ENCODE measurements around the gene RNF217. TPM values are rescaled to one million over a fixed set of nuclear protein-coding genes. Genes with fewer than 3 reads are reported as not detected.
A peak's percentile ranks its signal among the peaks of the same experiment; 100 is the strongest.

Gene RNF217
- total RNA-seq, 1 experiment from 2014 or later: 42.3 TPM

- H3K27me3 ChIP-seq (ENCODE audit: insufficient read depth, low read depth): no peaks in the 10 kb centered on the region
- POLR2A ChIA-PET (ENCODE audit: unreplicated experiment): no interaction called here
- H3K4me2 ChIP-seq: no peak overlapping the region
- TF ChIP-seq EZH2 (IDR thresholded peaks at IDR 0.05; ENCODE audit: low read depth): no peak
- no peak for TF ChIP-seq CTCF (conservative IDR thresholded peaks at IDR 0.05)
- no TSS peak for BruUV-seq (replicated peaks)
- peak in 1 of 2 experiments; percentile 12 for DNase-seq
- H3K79me2 ChIP-seq (ENCODE audit: low read depth): peaks cover 20% of the 10 kb centered on the region; the same call in 1 of the 2 replicates
- H3K4me1 ChIP-seq (replicated peaks; ENCODE audit: insufficient read depth): no peaks in the 10 kb centered on the region
- intact Hi-C loops (cut with micrococcal nuclease; ENCODE audit: unreplicated experiment): no loop called here
- H3K9me2 ChIP-seq (ENCODE audit: insufficient read depth): no peaks in the 10 kb centered on the region
- no peak overlapping the region for H3K4me3 ChIP-seq
- H2AFZ ChIP-seq: no peak overlapping the region
- no peak overlapping the region for H3K27ac ChIP-seq
- no peaks in the 10 kb centered on the region for H4K20me1 ChIP-seq (ENCODE audit: insufficient read depth)
- no peaks in the 10 kb centered on the region for H3K9me3 ChIP-seq (ENCODE audit: insufficient read depth, low read depth)
- no peaks in the 10 kb centered on the region for H3F3A ChIP-seq (ENCODE audit: insufficient read depth, low read depth)
- CTCF ChIA-PET: no interaction called here
- no peaks in the 10 kb centered on the region for H3K36me3 ChIP-seq (ENCODE audit: low read depth)
Observed at GRCh38 chr6:125020385-125020784, 58.1 kb downstream of the RNF217 start.

- ChIA-PET CTCF (no interaction called here), POLR2A (ENCODE audit: unreplicated experiment) (no interaction called here)
- no peaks in the 10 kb centered on the region for H3K9me2 ChIP-seq (ENCODE audit: insufficient read depth)
- peaks cover 24% of the 10 kb centered on the region; the same call in 1 of the 2 replicates for H3K79me2 ChIP-seq (ENCODE audit: low read depth)
- H3K36me3 ChIP-seq (ENCODE audit: low read depth): no peaks in the 10 kb centered on the region
- H4K20me1 ChIP-seq (ENCODE audit: insufficient read depth): no peaks in the 10 kb centered on the region; the same call in 1 of the 2 replicates
- no peak overlapping the region for H3K4me3 ChIP-seq
- no peaks in the 10 kb centered on the region for H3K27me3 ChIP-seq (ENCODE audit: insufficient read depth, low read depth)
- intact Hi-C loops (cut with micrococcal nuclease; ENCODE audit: unreplicated experiment): no loop called here
- no peak overlapping the region for H3K4me2 ChIP-seq
- H3F3A ChIP-seq (ENCODE audit: insufficient read depth, low read depth): no peaks in the 10 kb centered on the region
- no TSS peak for BruUV-seq (replicated peaks)
- H3K27ac ChIP-seq: no peak overlapping the region
- no peaks in the 10 kb centered on the region for H3K9me3 ChIP-seq (ENCODE audit: insufficient read depth, low read depth)
- TF ChIP-seq EZH2 (IDR thresholded peaks at IDR 0.05; ENCODE audit: low read depth): no peak
- TF ChIP-seq CTCF (conservative IDR thresholded peaks at IDR 0.05): no peak
- H2AFZ ChIP-seq: no peak overlapping the region
- no peaks in the 10 kb centered on the region for H3K4me1 ChIP-seq (replicated peaks; ENCODE audit: insufficient read depth)
- no peak for DNase-seq
Observed at GRCh38 chr6:125022391-125022989, 60.3 kb downstream of the RNF217 start.

- no peak overlapping the region for H2AFZ ChIP-seq
- H3K27me3 ChIP-seq (ENCODE audit: insufficient read depth, low read depth): no peaks in the 10 kb centered on the region
- peaks cover 13% of the 10 kb centered on the region for H3K79me2 ChIP-seq (ENCODE audit: low read depth)
- DNase-seq: no peak
- H3K36me3 ChIP-seq (ENCODE audit: low read depth): no peaks in the 10 kb centered on the region
- H3K4me3 ChIP-seq: no peak overlapping the region
- H3K4me1 ChIP-seq (replicated peaks; ENCODE audit: insufficient read depth): no peaks in the 10 kb centered on the region
- no peaks in the 10 kb centered on the region for H3F3A ChIP-seq (ENCODE audit: insufficient read depth, low read depth)
- TF ChIP-seq CTCF (conservative IDR thresholded peaks at IDR 0.05): no peak
- TF ChIP-seq EZH2 (IDR thresholded peaks at IDR 0.05; ENCODE audit: low read depth): no peak
- CTCF ChIA-PET: interaction anchor here (0.7 kb wide), 1 partner anchor 90 kb away, joined by 4 read pairs; no protein-coding TSS in a partner anchor
- H3K4me2 ChIP-seq: no peak overlapping the region
- BruUV-seq (replicated peaks): no TSS peak
- no peaks in the 10 kb centered on the region for H3K9me2 ChIP-seq (ENCODE audit: insufficient read depth)
- intact Hi-C loops (cut with micrococcal nuclease; ENCODE audit: unreplicated experiment): no loop called here
- no peak overlapping the region for H3K27ac ChIP-seq
- POLR2A ChIA-PET (ENCODE audit: unreplicated experiment): no interaction called here
- H4K20me1 ChIP-seq (ENCODE audit: insufficient read depth): no peaks in the 10 kb centered on the region; the same call in 1 of the 2 replicates
- H3K9me3 ChIP-seq (ENCODE audit: insufficient read depth, low read depth): no peaks in the 10 kb centered on the region
Observed at GRCh38 chr6:125025164-125025854, 63.1 kb downstream of the RNF217 start.

All from PC-9 (cell line).